Ecto neural progenitor cell (in vitro differentiated cells): ENCODE measurements around the gene SUB1.
"Not testable (repeated sequence)": the region's sequence is repeated elsewhere in the genome, so short reads cannot be mapped to it uniquely, and the experiment has no call there.

Source experiments
- DNase-seq: peaks from one replicate; pipeline ENCODE4 v3.0.0-alpha.2; 2018; ENCODE audit warnings: low spot score

Gene SUB1

GRCh38 chr5:32600054-32600622 is 14.8 kb downstream of the SUB1 start:
- no peak for DNase-seq

- DNase-seq, result no peak
Measured at GRCh38 chr5:32601623-32602295, 16.4 kb downstream of the SUB1 start.

- DNase-seq, result no peak
Measured at GRCh38 chr5:32602906-32603305, 17.5 kb downstream of the SUB1 start.

- DNase-seq, result no peak
Measured at GRCh38 chr5:32604800-32605765, 19.7 kb downstream of the SUB1 start.

- no peak for DNase-seq
Measured at GRCh38 chr5:32605766-32606152, 20.4 kb downstream of the SUB1 start.

GRCh38 chr5:32612134-32612888 is 27.0 kb downstream of the SUB1 start:
- no peak for DNase-seq

- peak; percentile 82 for DNase-seq
Measured at GRCh38 chr5:32613050-32613672, 27.8 kb downstream of the SUB1 start.

GRCh38 chr5:32615236-32615635 is 29.9 kb downstream of the SUB1 start:
- no peak for DNase-seq

GRCh38 chr5:32618962-32619361 is 33.6 kb downstream of the SUB1 start:
- DNase-seq, result no peak

- no peak for DNase-seq
Measured at GRCh38 chr5:32621256-32621655, 35.9 kb downstream of the SUB1 start.

- no peak for DNase-seq
Measured at GRCh38 chr5:32625106-32625505, 39.7 kb downstream of the SUB1 start.

GRCh38 chr5:32625547-32625946 is 40.2 kb downstream of the SUB1 start:
- peak; percentile 15 for DNase-seq

- DNase-seq, result no peak
Measured at GRCh38 chr5:32627219-32627870, 42.0 kb downstream of the SUB1 start.

- DNase-seq, result no peak
Measured at GRCh38 chr5:32628049-32628844, 42.9 kb downstream of the SUB1 start.

- DNase-seq, result no peak
Measured at GRCh38 chr5:32630867-32631491, 45.6 kb downstream of the SUB1 start.

- not testable (repeated sequence) for DNase-seq
Measured at GRCh38 chr5:32633017-32633416, 47.7 kb downstream of the SUB1 start.

GRCh38 chr5:32638309-32638708 is 53.0 kb downstream of the SUB1 start:
- no peak for DNase-seq

- DNase-seq, result no peak
Measured at GRCh38 chr5:32639943-32640342, 54.6 kb downstream of the SUB1 start.

GRCh38 chr5:32642276-32643002 is 57.1 kb downstream of the SUB1 start:
- DNase-seq, result no peak
